CD14-positive monocyte (primary cell): ENCODE measurements around the gene ODF2. TPM values are rescaled to one million over a fixed set of nuclear protein-coding genes. Genes with fewer than 3 reads are reported as not detected.
"Not testable (repeated sequence)": the region's sequence is repeated elsewhere in the genome, so short reads cannot be mapped to it uniquely, and the experiment has no call there.

Source experiments
- DNase-seq, 3 donors: peaks; one replicate each; pipeline ENCODE4 v3.0.0-alpha.2; 2011 to 2022
- H2AFZ ChIP-seq: 2 replicates; pipeline ENCODE4 v1.6.0; 2012; ENCODE audit warnings: mild to moderate bottlenecking, low read depth, low read length, inconsistent platforms; ENCODE audit not compliant: insufficient read depth, poor library complexity, severe bottlenecking
- H3K27ac ChIP-seq, 2 donors: 1 replicate in 1 of 2; 2 replicates in 1 of 2; pipeline ENCODE4 v1.5.1; 2012 to 2013; ENCODE audit warnings: low read length in 2 of 2, control low read depth in 1 of 2, inconsistent platforms in 1 of 2, low read depth in 1 of 2, mild to moderate bottlenecking in 1 of 2
- H3K27me3 ChIP-seq, 2 donors: one replicate each; pipeline versions ENCODE4 v1.6.0 to v1.6.1; 2011 to 2013; ENCODE audit warnings: low read length in 2 of 2; ENCODE audit not compliant: control insufficient read depth in 2 of 2, insufficient read depth in 2 of 2
- H3K36me3 ChIP-seq, 2 donors: replicated peaks in 1 of 2; 1 replicate in 1 of 2; 2 replicates in 1 of 2; pipeline versions ENCODE4 v1.5.1 to v1.6.1; 2012 to 2013; ENCODE audit warnings: low read length in 2 of 2, control low read depth in 1 of 2, inconsistent platforms in 1 of 2, mild to moderate bottlenecking in 1 of 2; ENCODE audit not compliant: insufficient read depth in 2 of 2, control insufficient read depth in 1 of 2
- H3K4me1 ChIP-seq, 2 donors: 1 replicate in 1 of 2; 2 replicates in 1 of 2; pipeline versions ENCODE4 v1.5.1 to v1.6.1; 2012 to 2013; ENCODE audit warnings: low read length in 2 of 2, control low read depth in 1 of 2, inconsistent platforms in 1 of 2, mild to moderate bottlenecking in 1 of 2, moderate library complexity in 1 of 2; ENCODE audit not compliant: insufficient read depth in 2 of 2, control insufficient read depth in 1 of 2
- H3K4me2 ChIP-seq: replicated peaks from 2 replicates; pipeline ENCODE3; 2012; ENCODE audit warnings: low read length, moderate library complexity, mild to moderate bottlenecking; ENCODE audit not compliant: poor library complexity, severe bottlenecking; ENCODE audit errors: extremely low read depth
- H3K4me3 ChIP-seq, 3 experiments: fragments of 200-600 bp in 1 of 3; sonication (generic) in 1 of 3; replicated peaks in 1 of 3; 1 replicate in 2 of 3; 2 replicates in 1 of 3; pipeline ENCODE4 v1.5.1; 2011 to 2013; ENCODE audit warnings: low read length in 3 of 3, mild to moderate bottlenecking in 3 of 3, control low read depth in 2 of 3, low read depth in 2 of 3, inconsistent platforms in 1 of 3, moderate library complexity in 1 of 3
- H3K79me2 ChIP-seq: 2 replicates; pipeline ENCODE4 v1.6.0; 2012; ENCODE audit warnings: mild to moderate bottlenecking, control low read depth, inconsistent platforms, low read length, moderate library complexity; ENCODE audit not compliant: insufficient read depth
- H3K9ac ChIP-seq: 2 replicates; pipeline ENCODE4 v1.6.0; 2017; ENCODE audit warnings: low read length, mild to moderate bottlenecking; ENCODE audit not compliant: insufficient read depth, poor library complexity, severe bottlenecking
- H3K9me3 ChIP-seq, 2 donors: replicated peaks in 1 of 2; 1 replicate in 1 of 2; 2 replicates in 1 of 2; pipeline versions ENCODE4 v1.5.1 to v1.6.1; 2012 to 2013; ENCODE audit warnings: low read length in 2 of 2, control low read depth in 1 of 2; ENCODE audit not compliant: control insufficient read depth in 1 of 2, insufficient read depth in 1 of 2
- H4K20me1 ChIP-seq: 2 replicates; pipeline ENCODE4 v1.6.0; 2012; ENCODE audit warnings: mild to moderate bottlenecking, low read length, control low read depth, moderate library complexity; ENCODE audit not compliant: insufficient read depth
- H3K27ac Mint-ChIP-seq, 7 donors: one replicate each; pipeline ENCODE4 v1.8.0; 2020; ENCODE audit warnings: mild to moderate bottlenecking in 7 of 7, mixed read lengths in 7 of 7, moderate library complexity in 6 of 7, inconsistent platforms in 2 of 7
- H3K27me3 Mint-ChIP-seq, 3 donors: one replicate each; pipeline ENCODE4 v1.8.0; 2021 to 2022; ENCODE audit warnings: low read depth in 3 of 3, mild to moderate bottlenecking in 3 of 3, mixed read lengths in 3 of 3, moderate library complexity in 3 of 3, inconsistent platforms in 1 of 3
- H3K36me3 Mint-ChIP-seq, 2 donors: one replicate each; pipeline ENCODE4 v1.8.0; 2020; ENCODE audit warnings: mixed read lengths in 2 of 2, inconsistent platforms in 1 of 2, mild to moderate bottlenecking in 1 of 2
- H3K4me1 Mint-ChIP-seq: one replicate; pipeline ENCODE4 v1.8.0; 2020; ENCODE audit warnings: mild to moderate bottlenecking, mixed read lengths
- H3K4me3 Mint-ChIP-seq, 2 donors: one replicate each; pipeline ENCODE4 v1.8.0; 2020; ENCODE audit warnings: mild to moderate bottlenecking in 2 of 2, mixed read lengths in 2 of 2, moderate library complexity in 1 of 2
- H3K9me3 Mint-ChIP-seq, 7 donors: one replicate each; pipeline ENCODE4 v1.8.0; 2020 to 2022; ENCODE audit warnings: mixed read lengths in 7 of 7, mild to moderate bottlenecking in 6 of 7, moderate library complexity in 6 of 7, inconsistent platforms in 2 of 7
- WGBS: methylation state at CpG from one replicate; pipeline ENCODE4 v1.1.5; 2013; ENCODE audit warnings: missing lambda C conversion rate; ENCODE audit not compliant: insufficient coverage; 5-methylcytosine and 5-hydroxymethylcytosine counted together
- intact Hi-C, 2 donors: fragments of 100-400 bp; cut with micrococcal nuclease; formaldehyde crosslinking; loops; one replicate each; pipeline versions ENCODE4 v1.15.0 to v1.15.1; 2023
- polyA plus RNA-seq, 3 donors: library from polyadenylated mRNA; depleted of rRNA in 1 of 3; unstranded in 2 of 3; stranded (reverse) in 1 of 3; fragments of 300-500 nt in 2 of 3; fragments of >200 nt in 1 of 3; fragmentation: Illumina TruSeq in 2 of 3; gene quantifications; 1 replicate in 2 of 3; 2 replicates in 1 of 3; pipeline ENCODE4 v1.2.3, GENCODE V29; 2012 to 2021
- TF ChIP-seq, protein P1 (sequence below): fragments of 200-600 bp; IDR thresholded peaks from one replicate; pipeline ENCODE4 v1.8.0; 2022; ENCODE audit warnings: antibody characterized with exemption, mild to moderate bottlenecking

ODF2 gene
- polyA plus RNA-seq, 3 donors = 7.9 to 24.1 (median 11.4) TPM

DNA sequence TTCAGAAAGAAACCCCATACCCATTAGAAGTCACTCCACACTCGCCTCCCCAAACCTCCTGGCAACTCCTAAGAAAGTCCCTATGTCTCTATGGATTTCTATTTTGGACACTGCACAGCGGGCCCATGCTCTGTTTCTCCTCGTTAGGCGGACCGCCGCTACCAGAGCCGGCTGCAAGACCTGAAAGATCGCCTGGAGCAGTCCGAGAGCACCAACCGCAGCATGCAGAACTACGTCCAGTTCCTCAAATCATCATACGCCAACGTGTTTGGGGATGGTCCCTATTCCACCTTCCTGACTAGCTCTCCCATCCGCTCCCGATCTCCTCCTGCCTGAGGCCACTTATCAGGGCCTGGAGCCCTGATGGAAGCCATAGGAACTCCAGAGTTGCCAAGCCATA, 44.1 kb downstream of the ODF2 start:
- WGBS = 92% methylated on average over 15 of the region's 15 CpGs
- H3K27me3 Mint-ChIP-seq = peaks cover 0 to 1% (median 0%) of the 10 kb centered on the region in 3 donors
- peaks cover 5 to 8% of the 10 kb centered on the region in 2 donors for H3K4me1 ChIP-seq
- intact Hi-C loops = no loop called here
- no peak overlapping the region for H3K4me3 Mint-ChIP-seq
- H3K36me3 ChIP-seq = peaks cover 55 to 67% of the 10 kb centered on the region in 2 donors
- peaks cover 7% of the 10 kb centered on the region for H3K4me1 Mint-ChIP-seq
- TF ChIP-seq, protein P1, sequence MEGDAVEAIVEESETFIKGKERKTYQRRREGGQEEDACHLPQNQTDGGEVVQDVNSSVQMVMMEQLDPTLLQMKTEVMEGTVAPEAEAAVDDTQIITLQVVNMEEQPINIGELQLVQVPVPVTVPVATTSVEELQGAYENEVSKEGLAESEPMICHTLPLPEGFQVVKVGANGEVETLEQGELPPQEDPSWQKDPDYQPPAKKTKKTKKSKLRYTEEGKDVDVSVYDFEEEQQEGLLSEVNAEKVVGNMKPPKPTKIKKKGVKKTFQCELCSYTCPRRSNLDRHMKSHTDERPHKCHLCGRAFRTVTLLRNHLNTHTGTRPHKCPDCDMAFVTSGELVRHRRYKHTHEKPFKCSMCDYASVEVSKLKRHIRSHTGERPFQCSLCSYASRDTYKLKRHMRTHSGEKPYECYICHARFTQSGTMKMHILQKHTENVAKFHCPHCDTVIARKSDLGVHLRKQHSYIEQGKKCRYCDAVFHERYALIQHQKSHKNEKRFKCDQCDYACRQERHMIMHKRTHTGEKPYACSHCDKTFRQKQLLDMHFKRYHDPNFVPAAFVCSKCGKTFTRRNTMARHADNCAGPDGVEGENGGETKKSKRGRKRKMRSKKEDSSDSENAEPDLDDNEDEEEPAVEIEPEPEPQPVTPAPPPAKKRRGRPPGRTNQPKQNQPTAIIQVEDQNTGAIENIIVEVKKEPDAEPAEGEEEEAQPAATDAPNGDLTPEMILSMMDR = no peak
- no peaks in the 10 kb centered on the region for H4K20me1 ChIP-seq
- peak overlapping the region in 3 of 7 donors; percentile 13 to 76 (median 73) for H3K27ac Mint-ChIP-seq
- peaks cover 4% of the 10 kb centered on the region for H3K79me2 ChIP-seq
- H3K4me3 ChIP-seq = no peak overlapping the region
- DNase-seq = no peak
- H3K36me3 Mint-ChIP-seq = peaks cover 46 to 68% of the 10 kb centered on the region in 2 donors
- H2AFZ ChIP-seq = no peak overlapping the region
- no peaks in the 10 kb centered on the region for H3K27me3 ChIP-seq
- H3K27ac ChIP-seq = no peak overlapping the region
- no peak overlapping the region for H3K4me2 ChIP-seq
- H3K9me3 ChIP-seq = no peaks in the 10 kb centered on the region
- peaks cover 0 to 3% (median 0%) of the 10 kb centered on the region in 7 donors for H3K9me3 Mint-ChIP-seq
- H3K9ac ChIP-seq = no peak overlapping the region

DNA sequence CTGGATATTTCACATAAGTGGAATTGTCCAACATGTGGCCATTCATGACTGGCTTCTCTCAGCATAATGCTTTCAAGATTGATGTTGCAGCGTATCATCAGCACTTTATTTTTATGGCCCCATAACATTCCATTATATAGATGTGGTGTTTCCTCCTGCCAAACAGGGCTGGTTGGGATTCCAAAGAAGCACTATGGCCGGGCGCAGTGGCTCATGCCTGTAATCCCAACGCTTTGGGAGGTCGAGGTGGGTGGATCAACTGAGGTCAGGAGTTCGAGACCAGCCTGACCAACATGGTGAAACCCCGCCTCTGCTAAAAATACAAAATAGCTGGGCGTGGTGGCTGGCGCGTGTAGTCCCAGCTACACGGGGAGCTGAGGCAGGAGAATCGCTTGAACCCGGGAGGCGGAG, 47.6 kb downstream of the ODF2 start:
- intact Hi-C loops = not testable (repeated sequence)

More for the DNA sequence above, 47.6 kb downstream of the ODF2 start:
- Histone ChIP-seq H4K20me1 (peaks cover 14% of the 10 kb centered on the region), H3K36me3 (peaks cover 31 to 36% of the 10 kb centered on the region in 2 donors), H2AFZ (peak overlapping the region; percentile 90), H3K79me2 (peaks cover 33% of the 10 kb centered on the region), H3K9ac (peak overlapping the region; percentile 93), H3K4me1 (peaks cover 17 to 20% of the 10 kb centered on the region in 2 donors)
- H3K9me3 ChIP-seq, H3K4me3 ChIP-seq, H3K27ac ChIP-seq, H3K4me3 Mint-ChIP-seq, H3K27me3 ChIP-seq, H3K9me3 Mint-ChIP-seq, H3K4me2 ChIP-seq, H3K27ac Mint-ChIP-seq, H3K27me3 Mint-ChIP-seq, DNase-seq: not testable (repeated sequence)
- peaks cover 15% of the 10 kb centered on the region for H3K4me1 Mint-ChIP-seq
- 83% methylated on average over 13 of the region's 14 CpGs for WGBS
- H3K36me3 Mint-ChIP-seq = peaks cover 28 to 42% of the 10 kb centered on the region in 2 donors
